ENCODE data around the gene MSANTD1. TPM values are rescaled to one million over a fixed set of nuclear protein-coding genes. Genes with fewer than 3 reads are reported as not detected.

The MSANTD1 gene
- total RNA-seq, 2 donors from 2014 or later, result not detected

GRCh38 chr4:3239303-3239702, 9.7 kb upstream of the MSANTD1 start:
- DNase-seq (ENCODE audit: low spot score), result no peak
- no peak overlapping the region for H3K27ac ChIP-seq

GRCh38 chr4:3239998-3240920, 8.7 kb upstream of the MSANTD1 start:
- Histone ChIP-seq H3K27ac (no peak overlapping the region), H3K9me3 (no peaks in the 10 kb centered on the region), H3K4me3 (no peak overlapping the region), H3K27me3 (no peaks in the 10 kb centered on the region), H3K36me3 (peaks cover 42% of the 10 kb centered on the region), H3K4me1 (no peaks in the 10 kb centered on the region)
- no peak for TF ChIP-seq CTCF (IDR thresholded peaks at IDR 0.05)
- DNase-seq (ENCODE audit: low spot score), result no peak

More at GRCh38 chr4:3239303-3239702, 9.7 kb upstream of the MSANTD1 start:
- no peak overlapping the region for H3K4me3 ChIP-seq
- no peaks in the 10 kb centered on the region for H3K4me1 ChIP-seq
- H3K9me3 ChIP-seq, result no peaks in the 10 kb centered on the region
- no peaks in the 10 kb centered on the region for H3K27me3 ChIP-seq
- TF ChIP-seq CTCF (IDR thresholded peaks at IDR 0.05), result no peak
- peaks cover 47% of the 10 kb centered on the region for H3K36me3 ChIP-seq

GRCh38 chr4:3240936-3241522, 7.9 kb upstream of the MSANTD1 start:
- Histone ChIP-seq H3K27ac (no peak overlapping the region), H3K4me1 (no peaks in the 10 kb centered on the region), H3K4me3 (no peak overlapping the region), H3K36me3 (peaks cover 34% of the 10 kb centered on the region), H3K27me3 (no peaks in the 10 kb centered on the region), H3K9me3 (no peaks in the 10 kb centered on the region)
- TF ChIP-seq CTCF (IDR thresholded peaks at IDR 0.05), result no peak
- no peak for DNase-seq (ENCODE audit: low spot score)

- no peak for DNase-seq (ENCODE audit: low spot score)
- Histone ChIP-seq H3K36me3 (peaks cover 29% of the 10 kb centered on the region), H3K9me3 (no peaks in the 10 kb centered on the region), H3K27me3 (no peaks in the 10 kb centered on the region), H3K27ac (no peak overlapping the region), H3K4me3 (no peak overlapping the region), H3K4me1 (no peaks in the 10 kb centered on the region)
- no peak for TF ChIP-seq CTCF (IDR thresholded peaks at IDR 0.05)
Observed at GRCh38 chr4:3241898-3242524, 6.9 kb upstream of the MSANTD1 start.

GRCh38 chr4:3243136-3243780, 5.7 kb upstream of the MSANTD1 start:
- TF ChIP-seq CTCF (IDR thresholded peaks at IDR 0.05), result no peak
- H3K4me1 ChIP-seq, result no peaks in the 10 kb centered on the region
- H3K36me3 ChIP-seq, result peaks cover 21% of the 10 kb centered on the region
- H3K4me3 ChIP-seq, result no peak overlapping the region
- no peaks in the 10 kb centered on the region for H3K9me3 ChIP-seq
- DNase-seq (ENCODE audit: low spot score), result no peak
- H3K27me3 ChIP-seq, result no peaks in the 10 kb centered on the region
- H3K27ac ChIP-seq, result no peak overlapping the region

Data from right atrium auricular region (tissue), 2 donors.